ENCODE data around the gene PLAAT2.

- no peak for TF ChIP-seq POLR2AphosphoS5 (IDR thresholded peaks at IDR 0.05; ENCODE audit: low read depth, low read length)
- no peak for TF ChIP-seq TAF1 (IDR thresholded peaks at IDR 0.05; ENCODE audit: low read depth, low read length)
- TF ChIP-seq POLR2A (IDR thresholded peaks at IDR 0.05; ENCODE audit: low read depth, low read length) = no peak
- no peak for TF ChIP-seq POU2F2 (IDR thresholded peaks at IDR 0.05; ENCODE audit: low read depth, low read length)
Observed at GRCh38 chr11:63534076-63534475, 29.1 kb downstream of the PLAAT2 start.

Data from GM12891 (cell line).